Smooth muscle cell (in vitro differentiated cells): ENCODE measurements around the gene GRM1. TPM values are rescaled to one million over a fixed set of nuclear protein-coding genes. Genes with fewer than 3 reads are reported as not detected.

Experiments used
- DNase-seq: peaks from one replicate; lab custom pipeline; 2025; ENCODE audit not compliant: unreplicated experiment; lab: John Stamatoyannopoulos, UW
- H2AFZ ChIP-seq: fragments of 200-600 bp; sonication (generic); 2 replicates; pipeline ENCODE4 v1.6.0; 2016; ENCODE audit warnings: antibody characterized with exemption, low read depth, mild to moderate bottlenecking
- H3F3A ChIP-seq: fragments of 200-600 bp; sonication (generic); 2 replicates; pipeline ENCODE4 v1.6.0; 2017; ENCODE audit warnings: antibody characterized with exemption, low read depth
- H3K27ac ChIP-seq: fragments of 200-600 bp; sonication (generic); 2 replicates; pipeline ENCODE4 v1.5.1; 2016; ENCODE audit warnings: low read depth, mild to moderate bottlenecking
- H3K27me3 ChIP-seq: fragments of 200-600 bp; sonication (generic); 2 replicates; pipeline ENCODE4 v1.6.1; 2016; ENCODE audit warnings: low read depth, mild to moderate bottlenecking
- H3K36me3 ChIP-seq: fragments of 200-600 bp; sonication (generic); 2 replicates; pipeline ENCODE4 v1.5.1; 2016; ENCODE audit warnings: low read depth
- H3K4me1 ChIP-seq: fragments of 200-600 bp; sonication (generic); 2 replicates; pipeline ENCODE4 v1.5.1; 2016; ENCODE audit warnings: low read depth
- H3K4me2 ChIP-seq: fragments of 200-600 bp; sonication (generic); 2 replicates; pipeline ENCODE4 v1.6.0; 2016; ENCODE audit warnings: mild to moderate bottlenecking
- H3K4me3 ChIP-seq: fragments of 200-600 bp; sonication (generic); 2 replicates; pipeline ENCODE4 v1.5.1; 2016; ENCODE audit warnings: mild to moderate bottlenecking
- H3K79me2 ChIP-seq: fragments of 200-600 bp; sonication (generic); 2 replicates; pipeline ENCODE4 v1.6.0; 2016; ENCODE audit warnings: low read depth, mild to moderate bottlenecking
- H3K9ac ChIP-seq: fragments of 200-600 bp; sonication (generic); 2 replicates; pipeline ENCODE4 v1.6.0; 2016; ENCODE audit warnings: low read depth
- H3K9me3 ChIP-seq: fragments of 200-600 bp; sonication (generic); replicated peaks from 2 replicates; pipeline ENCODE4 v1.5.1; 2016; ENCODE audit warnings: low read depth
- H4K20me1 ChIP-seq: fragments of 200-600 bp; sonication (generic); 2 replicates; pipeline ENCODE4 v1.6.0; 2016; ENCODE audit warnings: low read depth
- WGBS: methylation state at CpG from one replicate; pipeline ENCODE4 v1.1.7; 2016; ENCODE audit warnings: low lambda C conversion rate; 5-methylcytosine and 5-hydroxymethylcytosine counted together
- polyA plus RNA-seq: library from polyadenylated mRNA; unstranded; fragments of >200 nt; fragmentation: Nextera tagmentation; extraction: Ambion mirVana; gene quantifications from 2 replicates; pipeline ENCODE4 v1.2.1, GENCODE V29; 2016
- total RNA-seq: library from RNA; depleted of rRNA; stranded (reverse); fragments of >200 nt; gene quantifications from 2 replicates; pipeline ENCODE4 v1.2.3, GENCODE V29; 2014
- TF ChIP-seq, protein P1 (sequence below): fragments of 200-600 bp; sonication (generic); IDR thresholded peaks from 2 replicates; pipeline ENCODE4 v1.5.1; 2017; ENCODE audit warnings: borderline replicate concordance, mild to moderate bottlenecking, antibody characterized with exemption; ENCODE audit not compliant: insufficient read depth, poor library complexity, severe bottlenecking

Gene GRM1
- total RNA-seq (not detected in 2 replicates), polyA plus RNA-seq (not detected in 2 replicates)

- H3K36me3 ChIP-seq: no peaks in the 10 kb centered on the region
- no peak within 1 kb of the TSS for H2AFZ ChIP-seq
- H3K27ac ChIP-seq: no peak within 1 kb of the TSS
Measured at GRCh38 chr6:146028851-146029572, at the start of gene GRM1. GRM1 (plus strand) TSS chr6:146029062; CDS start chr6:146029518, 456 bp downstream.

DNA sequence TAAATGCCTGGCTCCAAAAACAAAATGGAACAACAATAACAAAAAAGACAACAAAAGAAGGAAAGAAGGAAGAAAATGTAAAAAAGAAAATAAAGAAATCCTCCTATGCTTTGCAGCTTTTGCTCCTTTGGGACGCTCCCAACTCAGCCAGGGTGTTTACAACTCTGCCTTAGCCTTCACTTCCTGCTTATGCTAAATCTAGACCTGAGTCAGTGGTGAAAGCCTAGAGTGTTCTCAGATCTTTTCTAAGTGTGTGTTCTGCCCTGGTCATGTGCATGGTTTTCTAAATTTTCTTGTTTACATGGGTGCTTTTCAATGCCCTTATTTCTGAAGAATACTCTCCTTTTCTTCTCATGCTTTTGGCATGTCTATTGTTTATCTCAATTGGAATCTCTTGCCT is 19.5 kb upstream of the GRM1 start:
- no peaks in the 10 kb centered on the region for H3K4me1 ChIP-seq
- no peaks in the 10 kb centered on the region for H3K79me2 ChIP-seq
- TF ChIP-seq, protein P1, sequence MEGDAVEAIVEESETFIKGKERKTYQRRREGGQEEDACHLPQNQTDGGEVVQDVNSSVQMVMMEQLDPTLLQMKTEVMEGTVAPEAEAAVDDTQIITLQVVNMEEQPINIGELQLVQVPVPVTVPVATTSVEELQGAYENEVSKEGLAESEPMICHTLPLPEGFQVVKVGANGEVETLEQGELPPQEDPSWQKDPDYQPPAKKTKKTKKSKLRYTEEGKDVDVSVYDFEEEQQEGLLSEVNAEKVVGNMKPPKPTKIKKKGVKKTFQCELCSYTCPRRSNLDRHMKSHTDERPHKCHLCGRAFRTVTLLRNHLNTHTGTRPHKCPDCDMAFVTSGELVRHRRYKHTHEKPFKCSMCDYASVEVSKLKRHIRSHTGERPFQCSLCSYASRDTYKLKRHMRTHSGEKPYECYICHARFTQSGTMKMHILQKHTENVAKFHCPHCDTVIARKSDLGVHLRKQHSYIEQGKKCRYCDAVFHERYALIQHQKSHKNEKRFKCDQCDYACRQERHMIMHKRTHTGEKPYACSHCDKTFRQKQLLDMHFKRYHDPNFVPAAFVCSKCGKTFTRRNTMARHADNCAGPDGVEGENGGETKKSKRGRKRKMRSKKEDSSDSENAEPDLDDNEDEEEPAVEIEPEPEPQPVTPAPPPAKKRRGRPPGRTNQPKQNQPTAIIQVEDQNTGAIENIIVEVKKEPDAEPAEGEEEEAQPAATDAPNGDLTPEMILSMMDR: no peak
- no peaks in the 10 kb centered on the region for H3K36me3 ChIP-seq
- no peak overlapping the region for H2AFZ ChIP-seq
- no peaks in the 10 kb centered on the region for H3F3A ChIP-seq
- no peaks in the 10 kb centered on the region for H3K9me3 ChIP-seq
- WGBS: 100% methylated on average over 1 of the region's 1 CpG
- DNase-seq: no peak
- no peak overlapping the region for H3K4me3 ChIP-seq
- no peak overlapping the region for H3K27ac ChIP-seq
- no peak overlapping the region for H3K9ac ChIP-seq
- H3K27me3 ChIP-seq: no peaks in the 10 kb centered on the region
- H4K20me1 ChIP-seq: no peaks in the 10 kb centered on the region
- no peak overlapping the region for H3K4me2 ChIP-seq

More at GRCh38 chr6:146028851-146029572, at the start of gene GRM1:
- Histone ChIP-seq H3K4me2 (peak within 1 kb of the TSS; percentile 84), H3K27me3 (peaks cover 64% of the 10 kb centered on the region), H3K9me3 (no peaks in the 10 kb centered on the region), H3F3A (no peaks in the 10 kb centered on the region), H3K4me1 (no peaks in the 10 kb centered on the region), H3K79me2 (no peaks in the 10 kb centered on the region), H3K9ac (no peak within 1 kb of the TSS), H3K4me3 (peak within 1 kb of the TSS; percentile 41), H4K20me1 (no peaks in the 10 kb centered on the region)
- WGBS: 67% methylated on average over 39 of the region's 39 CpGs
- TF ChIP-seq, protein P1: no peak
- DNase-seq: no peak

DNA sequence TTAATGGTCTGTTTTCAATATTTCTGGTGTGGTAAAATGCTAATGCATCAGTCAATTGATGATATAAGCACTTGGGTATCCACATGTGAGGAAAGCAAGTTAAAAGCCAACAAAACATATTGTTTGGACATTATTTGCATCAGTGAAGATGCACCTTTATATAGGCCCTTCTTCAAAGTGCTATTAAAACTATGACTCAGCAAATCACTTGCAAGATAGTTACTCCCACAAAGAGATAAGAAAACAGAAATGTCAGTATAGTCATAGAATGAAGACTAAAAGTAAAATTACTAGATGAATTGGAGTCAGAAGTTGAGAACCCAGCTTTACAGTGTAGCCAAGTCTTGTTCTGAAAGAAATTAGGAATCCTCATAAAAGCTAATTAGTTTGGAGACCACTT is 14.6 kb upstream of the GRM1 start:
- H3F3A ChIP-seq: no peaks in the 10 kb centered on the region
- DNase-seq: no peak
- no peak overlapping the region for H3K4me2 ChIP-seq
- H3K4me3 ChIP-seq: no peak overlapping the region
- H3K27me3 ChIP-seq: no peaks in the 10 kb centered on the region
- H3K9me3 ChIP-seq: no peaks in the 10 kb centered on the region
- H3K36me3 ChIP-seq: no peaks in the 10 kb centered on the region
- H3K4me1 ChIP-seq: no peaks in the 10 kb centered on the region
- H3K27ac ChIP-seq: no peak overlapping the region
- no peaks in the 10 kb centered on the region for H3K79me2 ChIP-seq
- no peaks in the 10 kb centered on the region for H4K20me1 ChIP-seq
- TF ChIP-seq, protein P1: no peak
- H2AFZ ChIP-seq: no peak overlapping the region
- no peak overlapping the region for H3K9ac ChIP-seq

- Histone ChIP-seq H3K27ac (no peak overlapping the region), H3K4me3 (no peak overlapping the region), H3K36me3 (no peaks in the 10 kb centered on the region), H2AFZ (no peak overlapping the region), H3F3A (no peaks in the 10 kb centered on the region), H3K9ac (no peak overlapping the region), H4K20me1 (no peaks in the 10 kb centered on the region), H3K4me1 (no peaks in the 10 kb centered on the region), H3K79me2 (no peaks in the 10 kb centered on the region), H3K9me3 (no peaks in the 10 kb centered on the region), H3K4me2 (no peak overlapping the region), H3K27me3 (no peaks in the 10 kb centered on the region)
- TF ChIP-seq, protein P1: no peak
- DNase-seq: no peak
Measured at GRCh38 chr6:146017672-146018071, 11.2 kb upstream of the GRM1 start.
